ENCODE measurements around the gene ORM2. TPM values are rescaled to one million over a fixed set of nuclear protein-coding genes. Genes with fewer than 3 reads are reported as not detected.

The ORM2 gene
- total RNA-seq, 2 donors from 2014 or later, result 0.59 to 0.80 TPM

DNA sequence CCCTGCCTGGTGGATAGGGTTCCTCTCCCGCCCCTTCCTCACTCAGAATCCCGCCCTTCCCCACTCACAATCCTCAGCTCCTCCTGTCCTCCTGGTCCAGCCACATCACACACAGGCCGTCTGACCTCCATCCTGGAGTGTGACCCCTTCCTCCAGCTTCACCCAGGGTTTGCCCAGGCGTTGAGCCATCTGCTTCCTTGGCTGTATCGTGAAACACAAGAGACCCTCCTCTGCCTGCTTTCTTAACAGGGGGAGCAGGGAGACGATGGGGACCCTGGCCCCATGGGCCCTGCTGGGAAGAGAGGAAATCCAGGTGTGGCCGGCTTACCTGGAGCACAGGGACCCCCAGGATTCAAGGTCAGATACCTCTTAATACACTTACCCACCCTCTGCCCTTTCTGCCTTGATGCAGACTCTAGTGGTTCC is 39.1 kb upstream of the ORM2 start:
- no peaks in the 10 kb centered on the region for H3K27me3 Mint-ChIP-seq (ENCODE audit: insufficient read depth)
- H3K4me1 ChIP-seq (ENCODE audit: control insufficient read depth, insufficient read depth, low read length), result no peaks in the 10 kb centered on the region
- peaks cover 36% of the 10 kb centered on the region for H3K36me3 Mint-ChIP-seq (ENCODE audit: low read depth)
- H3K36me3 ChIP-seq (ENCODE audit: control insufficient read depth, insufficient read depth, low read length), result peaks cover 42% of the 10 kb centered on the region
- H3K9me3 ChIP-seq (ENCODE audit: control insufficient read depth, low read length), result peaks cover 25% of the 10 kb centered on the region
- H3K27ac Mint-ChIP-seq, result no peak overlapping the region
- no peaks in the 10 kb centered on the region for H3K4me1 Mint-ChIP-seq
- peaks cover 17% of the 10 kb centered on the region for H3K9me3 Mint-ChIP-seq
- no peak overlapping the region for H3K27ac ChIP-seq (ENCODE audit: low read depth, low read length)
- no peak overlapping the region for H3K4me3 Mint-ChIP-seq
- peak; percentile 58 for DNase-seq
- TF ChIP-seq, protein P1, sequence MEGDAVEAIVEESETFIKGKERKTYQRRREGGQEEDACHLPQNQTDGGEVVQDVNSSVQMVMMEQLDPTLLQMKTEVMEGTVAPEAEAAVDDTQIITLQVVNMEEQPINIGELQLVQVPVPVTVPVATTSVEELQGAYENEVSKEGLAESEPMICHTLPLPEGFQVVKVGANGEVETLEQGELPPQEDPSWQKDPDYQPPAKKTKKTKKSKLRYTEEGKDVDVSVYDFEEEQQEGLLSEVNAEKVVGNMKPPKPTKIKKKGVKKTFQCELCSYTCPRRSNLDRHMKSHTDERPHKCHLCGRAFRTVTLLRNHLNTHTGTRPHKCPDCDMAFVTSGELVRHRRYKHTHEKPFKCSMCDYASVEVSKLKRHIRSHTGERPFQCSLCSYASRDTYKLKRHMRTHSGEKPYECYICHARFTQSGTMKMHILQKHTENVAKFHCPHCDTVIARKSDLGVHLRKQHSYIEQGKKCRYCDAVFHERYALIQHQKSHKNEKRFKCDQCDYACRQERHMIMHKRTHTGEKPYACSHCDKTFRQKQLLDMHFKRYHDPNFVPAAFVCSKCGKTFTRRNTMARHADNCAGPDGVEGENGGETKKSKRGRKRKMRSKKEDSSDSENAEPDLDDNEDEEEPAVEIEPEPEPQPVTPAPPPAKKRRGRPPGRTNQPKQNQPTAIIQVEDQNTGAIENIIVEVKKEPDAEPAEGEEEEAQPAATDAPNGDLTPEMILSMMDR (conservative IDR thresholded peaks at IDR 0.05), result no peak
- H3K9ac ChIP-seq (ENCODE audit: extremely low read depth, low read length, poor library complexity, severe bottlenecking), result no peak overlapping the region
- H3K4me3 ChIP-seq (ENCODE audit: low read length), result no peak overlapping the region
- H3K27me3 ChIP-seq (ENCODE audit: control insufficient read depth, insufficient read depth, low read length, poor library complexity, severe bottlenecking), result no peaks in the 10 kb centered on the region
- 60 to 76% methylated on average over 1 to 7 of the region's 7 CpGs for WGBS, 2 experiments (ENCODE audit: insufficient coverage in 1 of 2, insufficient read length in 1 of 2)

DNA sequence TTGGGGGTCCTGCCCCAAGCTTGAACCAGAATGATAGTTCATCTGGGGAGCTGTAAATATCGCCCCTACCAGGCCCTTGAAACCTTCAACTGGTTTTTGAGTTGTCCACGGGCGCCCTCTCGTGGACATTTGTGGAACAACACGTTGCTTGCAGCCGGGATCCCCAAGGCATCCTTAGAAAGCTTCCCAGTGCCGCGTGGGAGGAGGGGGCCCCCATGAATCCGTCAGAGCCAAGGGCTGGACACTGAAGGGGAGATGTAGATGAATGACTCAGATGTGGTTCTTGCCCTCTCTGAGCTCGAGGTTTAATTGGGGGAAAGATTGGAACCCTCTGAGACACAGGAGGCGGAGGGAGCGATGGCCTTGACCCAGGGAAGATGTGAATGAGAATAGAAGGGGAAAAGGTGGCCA is 38.6 kb upstream of the ORM2 start:
- H3K27me3 ChIP-seq (ENCODE audit: control insufficient read depth, insufficient read depth, low read length, poor library complexity, severe bottlenecking), result no peaks in the 10 kb centered on the region
- H3K36me3 ChIP-seq (ENCODE audit: control insufficient read depth, insufficient read depth, low read length), result peaks cover 45% of the 10 kb centered on the region
- Mint-ChIP-seq H3K4me1 (no peaks in the 10 kb centered on the region), H3K27me3 (ENCODE audit: insufficient read depth) (no peaks in the 10 kb centered on the region), H3K4me3 (no peak overlapping the region), H3K9me3 (peaks cover 22% of the 10 kb centered on the region), H3K27ac (no peak overlapping the region), H3K36me3 (ENCODE audit: low read depth) (peaks cover 39% of the 10 kb centered on the region)
- TF ChIP-seq, protein P1 (conservative IDR thresholded peaks at IDR 0.05), result peak; percentile 93
- H3K4me1 ChIP-seq (ENCODE audit: control insufficient read depth, insufficient read depth, low read length), result no peaks in the 10 kb centered on the region
- H3K4me3 ChIP-seq (ENCODE audit: low read length), result no peak overlapping the region
- 29% methylated on average over 10 to 12 of the region's 12 CpGs for WGBS, 2 experiments (ENCODE audit: insufficient coverage in 1 of 2, insufficient read length in 1 of 2)
- H3K27ac ChIP-seq (ENCODE audit: low read depth, low read length), result no peak overlapping the region
- DNase-seq, result peak; percentile 94
- peaks cover 30% of the 10 kb centered on the region for H3K9me3 ChIP-seq (ENCODE audit: control insufficient read depth, low read length)
- H3K9ac ChIP-seq (ENCODE audit: extremely low read depth, low read length, poor library complexity, severe bottlenecking), result no peak overlapping the region

DNA sequence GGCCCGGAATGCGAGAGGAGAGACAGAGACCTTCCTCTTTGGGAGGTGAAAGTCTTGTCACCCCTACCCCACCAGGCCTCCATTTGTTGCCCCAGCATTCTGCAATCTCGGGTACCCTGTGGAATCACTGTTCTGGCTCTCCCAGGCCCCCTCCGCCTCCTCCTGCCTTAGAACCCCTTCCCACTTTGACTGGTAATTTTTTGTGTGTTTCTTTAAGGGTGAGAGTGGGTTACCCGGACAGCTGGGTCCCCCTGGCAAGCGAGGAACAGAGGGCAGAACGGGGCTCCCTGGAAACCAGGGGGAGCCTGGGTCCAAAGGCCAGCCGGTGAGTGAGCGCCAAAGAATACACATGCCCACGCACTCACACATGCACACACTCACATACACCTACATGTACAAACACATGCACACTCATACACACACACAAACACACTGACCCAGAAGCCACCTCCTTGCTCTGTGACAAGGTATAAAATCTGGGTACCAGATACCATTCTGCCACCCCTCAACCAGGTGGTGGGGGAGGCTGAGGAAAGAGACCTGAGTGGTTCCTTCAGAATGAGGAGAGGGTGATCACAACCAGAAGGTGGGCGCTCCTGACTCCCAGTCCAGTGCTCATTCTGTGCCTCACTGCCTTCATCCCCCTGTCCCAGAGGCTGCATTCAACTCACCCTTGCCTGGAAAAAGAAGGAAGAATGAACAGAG is 37.6 kb upstream of the ORM2 start:
- Histone ChIP-seq H3K27ac (ENCODE audit: low read depth, low read length) (no peak overlapping the region), H3K27me3 (ENCODE audit: control insufficient read depth, insufficient read depth, low read length, poor library complexity, severe bottlenecking) (no peaks in the 10 kb centered on the region), H3K9me3 (ENCODE audit: control insufficient read depth, low read length) (peaks cover 35% of the 10 kb centered on the region), H3K9ac (ENCODE audit: extremely low read depth, low read length, poor library complexity, severe bottlenecking) (no peak overlapping the region), H3K4me1 (ENCODE audit: control insufficient read depth, insufficient read depth, low read length) (no peaks in the 10 kb centered on the region), H3K4me3 (ENCODE audit: low read length) (no peak overlapping the region), H3K36me3 (ENCODE audit: control insufficient read depth, insufficient read depth, low read length) (peaks cover 52% of the 10 kb centered on the region)
- WGBS, 2 experiments (ENCODE audit: insufficient coverage in 1 of 2, insufficient read length in 1 of 2), result 93 to 100% methylated on average over 1 to 11 of the region's 11 CpGs
- DNase-seq, result no peak
- TF ChIP-seq, protein P1 (conservative IDR thresholded peaks at IDR 0.05), result no peak
- Mint-ChIP-seq H3K4me1 (no peaks in the 10 kb centered on the region), H3K9me3 (peaks cover 23% of the 10 kb centered on the region), H3K4me3 (no peak overlapping the region), H3K27ac (no peak overlapping the region), H3K36me3 (ENCODE audit: low read depth) (peaks cover 48% of the 10 kb centered on the region), H3K27me3 (ENCODE audit: insufficient read depth) (no peaks in the 10 kb centered on the region)

All from endodermal cell (in vitro differentiated cells).